GM19395 (cell line): Measurements from ENCODE around the gene PSME4.
"Not testable (repeated sequence)": the region's sequence is repeated elsewhere in the genome, so short reads cannot be mapped to it uniquely, and the experiment has no call there.

Experiments used
- ATAC-seq: cut with Tn5 transposase; IDR thresholded peaks from one replicate; pipeline ENCODE4 v1.9.1; 2021; ENCODE audit warnings: mild to moderate bottlenecking, moderate library complexity; ENCODE audit not compliant: unreplicated experiment

Gene PSME4

DNA sequence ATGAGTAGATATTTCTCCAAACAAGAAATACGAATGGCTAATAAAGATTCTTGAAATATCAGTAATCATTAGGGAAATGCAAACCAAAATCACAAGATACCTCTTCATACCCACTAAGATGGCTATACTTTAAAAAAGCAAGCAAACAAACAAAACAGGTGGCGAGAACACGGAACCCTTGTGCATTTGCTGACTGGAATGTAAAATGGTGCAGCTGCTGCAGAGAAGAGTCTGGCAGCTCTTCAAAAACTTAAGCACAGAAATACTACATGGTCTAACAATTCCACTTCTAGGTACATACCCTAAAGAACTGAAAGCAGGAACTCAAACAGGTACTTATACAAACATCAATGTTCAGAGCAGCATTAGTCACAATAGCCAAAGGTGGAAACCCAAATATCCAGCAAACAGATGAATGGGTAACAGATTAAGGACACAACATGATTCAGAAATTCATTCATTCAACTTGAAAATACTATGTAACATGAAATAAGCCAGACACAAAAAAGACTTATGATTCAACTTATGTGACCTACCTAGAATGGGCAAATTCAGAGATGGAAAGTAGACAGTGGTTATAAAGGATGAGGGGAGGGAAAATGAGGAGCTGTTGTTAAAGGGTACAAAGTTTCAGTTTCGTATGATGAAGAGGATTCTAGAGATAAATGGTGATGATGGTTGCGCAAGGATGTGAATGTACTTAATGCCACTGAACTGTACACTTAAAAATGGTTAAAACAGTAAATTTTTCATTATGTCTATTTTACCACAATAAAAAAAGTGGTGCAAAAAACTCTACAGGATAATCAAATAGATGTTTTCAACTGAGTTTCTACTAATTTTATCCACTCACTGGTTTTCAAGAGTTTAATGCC is 84.2 kb downstream of the PSME4 start:
- ATAC-seq, result no peak

DNA sequence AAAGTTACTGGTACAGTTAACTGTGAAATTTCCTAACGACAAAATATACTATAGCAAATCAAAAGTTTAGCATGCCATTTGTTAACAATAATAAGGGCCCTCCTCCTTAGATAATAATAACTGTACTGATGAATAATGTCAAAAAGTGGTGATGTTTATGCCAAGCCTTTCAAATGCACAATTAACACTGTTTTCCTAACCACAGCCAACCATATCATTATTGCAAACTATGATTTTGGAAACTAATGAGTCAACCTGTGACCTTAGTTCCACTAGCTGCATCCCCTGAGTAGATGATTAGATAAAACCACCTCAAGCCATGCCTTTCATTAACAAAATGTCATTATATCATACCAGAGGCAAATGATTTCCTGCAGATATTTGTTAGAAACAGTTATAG is 85.9 kb downstream of the PSME4 start:
- no peak for ATAC-seq

DNA sequence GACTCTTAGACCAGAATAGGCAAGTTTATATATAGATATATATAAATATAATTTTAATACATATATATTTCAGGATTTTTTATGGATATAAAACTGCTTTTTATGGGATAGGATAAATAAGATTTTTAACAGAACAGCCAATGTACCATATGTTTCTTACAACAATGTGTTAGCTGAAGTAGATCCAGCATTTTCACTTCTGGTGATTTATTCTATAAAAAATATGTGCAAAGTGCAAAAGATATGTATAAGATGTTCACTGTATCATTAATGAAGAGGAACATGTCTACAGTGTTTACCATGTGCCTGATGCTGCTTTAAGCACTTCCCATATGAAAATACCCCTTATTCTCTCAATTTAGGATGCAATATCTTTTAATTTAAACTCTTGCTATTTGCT is 88.8 kb downstream of the PSME4 start:
- no peak for ATAC-seq

DNA sequence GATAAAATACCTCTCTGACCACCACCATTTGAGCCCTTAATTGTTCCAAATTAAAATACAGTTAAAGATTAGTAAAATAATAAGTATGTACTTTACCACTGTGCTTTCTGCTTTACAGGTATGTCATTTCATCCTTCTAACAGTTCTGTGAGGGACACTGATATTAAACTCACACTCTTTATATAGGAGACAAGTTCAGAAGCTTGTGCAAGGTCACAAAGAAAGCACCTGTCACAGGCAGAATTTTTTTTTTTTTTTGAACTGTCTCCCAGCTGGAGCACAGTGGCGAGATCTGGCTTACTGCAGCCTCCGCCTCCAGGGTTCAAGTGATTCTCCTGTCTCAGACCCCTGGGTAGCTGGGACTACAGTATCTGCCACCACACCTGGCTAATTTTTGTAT is 89.4 kb downstream of the PSME4 start:
- ATAC-seq, result no peak

DNA sequence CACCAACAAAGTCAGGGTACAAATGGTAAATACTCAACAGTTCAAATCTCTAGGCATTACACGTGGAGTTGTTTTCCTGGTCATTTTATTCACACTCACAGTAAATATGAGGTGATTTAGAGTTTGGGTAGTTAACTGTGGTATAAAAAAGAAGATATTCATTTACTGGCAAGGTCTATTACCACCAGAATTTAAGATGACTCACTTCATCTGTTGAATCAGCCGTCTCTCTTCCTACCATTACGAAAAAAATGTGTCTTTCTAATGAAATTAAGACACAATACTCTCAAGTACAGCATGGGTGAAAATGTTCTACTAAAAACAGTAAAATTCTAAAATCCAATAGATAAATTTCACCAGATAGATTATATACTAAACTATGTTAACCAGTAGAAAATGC is 90.0 kb downstream of the PSME4 start:
- no peak for ATAC-seq

DNA sequence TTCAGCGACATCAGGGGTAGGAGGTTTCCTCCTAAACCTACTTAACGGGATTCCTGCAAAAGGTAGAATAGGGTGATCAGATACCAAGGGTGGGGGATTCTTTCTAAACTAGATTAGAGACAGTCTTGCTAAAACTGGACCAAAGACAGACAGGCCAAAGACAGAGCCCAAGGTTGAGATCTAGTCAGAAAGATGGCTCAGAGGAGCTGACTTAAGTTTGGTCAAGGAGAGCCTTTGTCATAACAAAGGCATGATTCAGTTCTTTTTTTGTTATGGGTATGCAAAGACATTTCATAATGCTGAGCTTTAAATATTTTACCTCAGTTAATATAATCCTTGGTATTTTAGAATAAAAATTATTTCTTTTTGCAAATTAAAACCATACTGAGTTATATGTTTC is 93.2 kb downstream of the PSME4 start:
- no peak for ATAC-seq

DNA sequence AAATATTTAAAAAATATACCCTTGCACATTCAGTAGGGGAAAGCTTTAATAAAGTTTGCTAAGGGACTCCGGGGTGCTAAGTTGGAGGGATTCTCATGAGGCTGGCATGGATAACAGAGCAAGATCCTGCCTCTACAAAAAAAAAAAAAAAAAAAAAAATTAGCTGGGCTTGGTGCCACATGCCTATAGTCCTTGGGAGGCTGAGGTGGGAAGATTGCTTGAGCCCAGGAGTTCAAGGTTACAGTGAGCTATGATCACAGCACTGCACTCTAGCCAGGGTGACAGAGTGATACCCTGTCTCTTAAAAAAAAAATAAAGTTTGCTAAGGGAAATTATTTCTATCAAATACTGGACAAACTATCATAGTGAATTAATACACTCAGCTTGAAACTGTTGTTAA is 93.7 kb downstream of the PSME4 start:
- no peak for ATAC-seq

DNA sequence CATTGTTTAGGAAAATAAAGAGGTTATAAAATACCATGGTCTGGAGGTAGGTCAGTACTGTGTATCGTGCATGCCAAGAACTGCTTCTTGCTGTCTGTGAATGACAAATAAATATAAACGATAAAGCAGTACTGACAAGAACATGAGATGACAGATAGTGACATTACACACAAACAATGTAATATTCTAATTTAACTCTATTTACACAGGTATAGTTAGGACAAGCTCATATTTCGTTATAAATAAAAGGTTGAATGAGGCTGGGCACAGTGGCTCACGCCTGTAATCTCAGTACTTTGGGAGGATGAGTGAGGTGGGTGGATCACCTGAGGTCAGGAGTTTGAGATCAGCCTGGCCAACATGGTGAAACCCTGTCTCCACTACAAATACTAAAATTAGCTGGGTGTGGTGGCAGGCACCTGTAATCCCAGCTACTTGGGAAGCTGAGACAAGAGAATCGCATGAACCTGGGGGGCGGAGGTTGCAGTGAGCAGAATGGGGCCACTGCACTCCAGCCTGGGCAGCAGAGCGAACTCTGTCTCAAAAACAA is 96.3 kb downstream of the PSME4 start:
- no peak for ATAC-seq

DNA sequence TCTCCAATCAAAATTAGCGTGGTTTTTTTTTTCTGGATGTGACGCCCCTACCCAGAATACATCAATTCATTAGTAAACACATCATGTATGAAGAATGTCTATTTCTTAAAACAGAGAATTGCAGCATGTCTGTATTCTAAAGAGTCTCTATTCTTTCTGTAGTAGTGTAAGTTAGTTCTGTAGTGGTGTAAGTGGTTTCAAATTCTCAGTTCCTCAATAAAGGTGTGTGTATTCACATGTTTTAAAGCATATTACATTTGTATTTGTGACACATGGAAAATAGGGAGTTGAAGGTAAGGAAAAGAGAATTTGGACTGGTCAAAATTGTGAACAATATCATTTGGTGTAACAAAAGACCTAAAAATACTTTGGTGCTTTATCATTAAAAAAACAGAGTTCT is 103.0 kb downstream of the PSME4 start:
- no peak for ATAC-seq

DNA sequence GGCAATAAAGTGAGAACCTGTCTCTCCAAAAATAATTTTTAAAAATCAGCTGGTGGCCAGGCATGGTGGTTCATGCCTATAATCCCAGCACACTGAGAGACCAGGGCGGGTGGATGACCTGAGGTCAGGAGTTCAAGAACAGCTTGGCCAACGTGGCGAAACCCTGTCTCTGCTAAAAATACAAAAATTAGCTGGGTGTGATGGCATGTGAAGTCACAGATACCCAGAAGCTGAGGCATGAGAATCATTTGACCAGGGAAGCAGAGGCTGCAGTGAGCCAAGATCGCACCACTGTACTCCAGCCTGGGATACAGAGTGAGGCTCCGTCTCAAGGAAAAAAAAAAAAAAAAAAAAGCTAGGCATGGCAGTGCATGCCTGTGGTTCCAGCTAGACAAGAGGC is 103.6 kb downstream of the PSME4 start:
- no peak for ATAC-seq

DNA sequence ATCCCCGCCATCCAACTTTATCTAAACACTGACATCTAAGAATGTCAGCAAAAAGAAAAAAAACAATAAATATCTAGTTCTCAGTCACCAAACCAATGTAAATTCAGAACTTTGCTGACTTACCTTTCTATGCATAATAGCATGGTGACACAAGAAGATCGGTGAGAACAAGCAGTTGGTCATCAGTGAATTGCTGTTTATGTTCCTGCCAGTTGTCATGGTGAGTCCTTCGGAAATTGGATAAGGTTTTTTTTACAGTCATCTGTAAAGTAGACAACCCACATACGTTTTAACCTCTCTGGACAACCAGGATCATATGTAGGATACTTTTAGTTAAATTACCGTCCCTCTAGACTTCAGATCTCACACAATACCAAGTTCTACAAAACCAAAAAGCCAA is 104.8 kb downstream of the PSME4 start:
- ATAC-seq, result no peak

DNA sequence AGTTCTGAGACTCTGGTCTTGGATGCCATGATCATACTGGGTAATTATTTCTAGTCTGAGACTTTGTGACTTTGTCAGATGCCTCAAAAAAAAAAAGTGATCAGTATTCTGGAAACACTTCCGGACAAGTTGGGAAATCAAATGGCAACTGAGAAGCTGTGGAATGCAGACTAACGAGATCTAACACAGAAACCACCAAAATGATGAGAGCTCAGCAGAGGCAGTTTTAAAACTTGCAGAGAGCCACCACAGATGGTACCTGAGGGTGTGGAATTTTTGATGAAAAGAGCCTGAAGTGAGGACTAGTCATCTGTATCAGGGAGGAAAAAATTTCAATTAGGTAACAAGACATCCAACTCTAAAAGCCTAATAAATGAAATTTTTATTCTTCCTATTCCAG is 105.5 kb downstream of the PSME4 start:
- no peak for ATAC-seq

DNA sequence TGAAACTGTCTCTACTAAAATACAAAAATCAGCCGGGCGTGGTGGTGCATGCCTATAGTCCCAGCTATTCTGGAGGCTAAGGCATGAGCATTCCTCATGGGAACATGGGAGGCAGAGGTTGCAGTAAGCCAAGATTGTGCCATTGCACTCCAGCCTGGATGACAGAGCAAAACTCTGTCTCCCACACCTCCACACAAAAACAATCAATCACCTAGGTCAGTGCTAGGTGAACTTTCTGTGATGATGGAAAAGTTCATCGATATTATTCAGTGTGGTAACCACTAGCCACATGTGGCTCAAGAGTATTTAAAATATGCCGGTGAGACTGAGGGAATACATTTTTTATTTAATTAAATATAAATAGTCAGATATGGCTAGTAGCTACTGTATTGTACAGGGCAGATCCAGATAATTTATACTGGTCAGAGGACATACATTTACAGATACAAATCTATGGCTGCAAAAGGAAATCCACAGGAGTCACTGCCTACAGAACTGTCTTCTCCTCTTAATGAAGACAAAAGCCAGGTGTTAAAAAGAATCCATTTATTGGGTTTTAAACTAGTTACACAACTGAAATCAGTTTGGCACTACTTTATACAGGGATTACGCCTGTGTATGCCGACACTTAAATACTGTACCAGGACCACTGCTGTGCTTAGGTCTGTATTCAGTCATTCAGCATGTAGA is 107.1 kb downstream of the PSME4 start:
- ATAC-seq, result no peak

DNA sequence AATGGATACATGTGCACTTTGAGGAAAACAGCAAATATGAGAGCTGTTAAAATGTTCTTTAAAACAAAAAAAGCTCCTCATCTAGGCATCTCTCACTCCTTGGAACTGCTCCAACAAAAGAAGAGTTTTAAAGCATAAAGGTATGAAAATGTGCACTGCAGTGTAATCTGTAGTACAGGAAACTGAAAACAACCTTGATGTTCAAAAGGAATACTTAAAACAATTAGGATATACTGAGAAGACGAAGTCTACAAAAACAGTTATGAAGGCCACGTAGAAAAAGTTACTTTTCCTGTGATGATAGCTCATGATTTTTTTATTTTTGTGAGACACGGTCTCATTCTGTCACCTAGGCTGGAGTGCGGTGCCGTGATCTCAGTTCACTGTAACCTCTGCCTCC is 109.0 kb downstream of the PSME4 start:
- ATAC-seq, result no peak

DNA sequence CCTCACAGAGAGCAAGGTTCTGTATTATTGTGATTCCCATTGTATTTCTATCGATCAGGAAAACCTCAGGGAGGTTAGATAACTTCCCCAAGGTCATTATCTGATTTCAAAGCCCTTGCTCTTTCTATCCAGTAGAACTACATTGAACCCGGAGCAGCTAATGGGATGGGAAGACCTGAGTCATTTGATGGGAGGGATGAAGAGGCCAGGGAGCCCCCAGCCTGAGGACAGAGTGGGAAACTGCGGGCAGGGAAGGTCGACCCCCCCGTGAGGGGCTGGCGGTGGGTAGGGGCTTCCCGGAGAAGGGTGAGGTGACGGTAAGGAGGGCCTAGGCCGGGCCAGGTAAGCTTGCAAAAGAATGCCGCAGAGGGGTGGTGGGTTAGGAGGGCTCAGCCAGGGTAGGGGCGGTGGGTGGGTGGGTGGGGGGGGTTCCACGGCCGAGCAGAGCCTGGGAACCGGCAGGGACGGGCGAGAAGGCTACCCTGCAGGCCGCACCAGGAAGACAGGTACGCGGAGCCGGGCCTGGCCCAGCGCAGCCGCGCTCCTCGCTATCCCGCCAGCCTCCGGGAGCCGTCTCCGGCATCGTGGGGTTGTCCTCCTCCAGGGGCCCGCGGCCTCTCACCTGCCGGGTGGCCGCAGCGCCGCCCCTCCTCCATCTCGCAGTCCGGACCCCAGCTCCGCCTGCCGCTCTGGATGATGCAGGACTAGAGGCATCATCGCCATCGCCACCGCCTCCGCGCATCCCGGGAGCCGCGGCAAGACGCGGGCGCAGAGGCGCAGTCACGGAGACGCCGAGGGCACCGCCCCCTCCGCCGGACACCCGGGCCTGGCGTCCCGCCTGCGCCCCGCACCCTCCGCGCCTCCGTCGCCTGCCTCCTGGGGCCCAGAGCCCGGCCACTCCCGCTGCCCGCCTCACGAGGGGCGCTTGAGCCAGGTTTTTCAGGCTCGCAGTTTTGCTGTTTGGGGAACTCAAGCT is 111.3 kb downstream of the PSME4 start, which contains the start of gene GPR75:
GPR75 (minus strand) TSS at position 762 of the 976 bp plus-strand sequence. CDS start 5,211 bp downstream, outside the sequence.
- ATAC-seq, result no peak

DNA sequence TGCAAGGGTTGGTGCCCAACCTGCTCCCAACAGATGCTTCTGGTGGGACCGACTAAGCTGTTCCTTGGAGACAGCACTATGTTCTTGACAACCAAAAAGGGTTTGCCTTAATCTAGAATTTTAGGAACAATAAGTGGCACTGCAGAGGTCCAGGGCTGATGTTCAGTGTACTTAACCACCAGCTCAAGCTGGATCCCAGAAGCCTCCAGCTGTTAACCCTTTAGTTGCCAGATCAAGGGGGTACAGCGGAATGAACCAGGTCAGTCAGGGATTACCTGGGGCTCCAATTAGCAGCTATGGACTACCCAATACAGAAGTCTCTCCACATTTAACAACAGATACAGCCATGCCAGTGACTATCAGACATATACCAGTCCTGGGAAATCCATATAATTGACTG is 114.5 kb downstream of the PSME4 start:
- no peak for ATAC-seq

DNA sequence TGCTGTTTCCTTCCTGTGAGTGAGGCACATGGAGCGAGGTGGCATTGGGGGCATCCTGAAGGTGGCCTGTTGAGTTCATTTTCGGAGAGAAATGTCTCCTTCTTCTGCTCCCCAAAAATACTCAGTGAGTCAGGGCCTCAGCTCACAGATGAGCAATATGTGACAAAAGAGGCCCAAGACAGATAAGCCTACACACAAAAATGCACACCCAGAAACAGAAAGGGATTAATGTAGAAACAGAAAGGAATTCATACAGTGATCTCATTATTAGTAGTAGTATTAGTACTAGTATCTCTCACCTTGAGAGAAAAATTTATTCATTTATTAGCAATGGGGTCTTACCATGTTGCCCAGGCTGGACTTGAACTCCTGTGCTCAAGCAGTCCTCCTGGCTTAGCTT is 116.1 kb downstream of the PSME4 start:
- peak; percentile 60 for ATAC-seq

DNA sequence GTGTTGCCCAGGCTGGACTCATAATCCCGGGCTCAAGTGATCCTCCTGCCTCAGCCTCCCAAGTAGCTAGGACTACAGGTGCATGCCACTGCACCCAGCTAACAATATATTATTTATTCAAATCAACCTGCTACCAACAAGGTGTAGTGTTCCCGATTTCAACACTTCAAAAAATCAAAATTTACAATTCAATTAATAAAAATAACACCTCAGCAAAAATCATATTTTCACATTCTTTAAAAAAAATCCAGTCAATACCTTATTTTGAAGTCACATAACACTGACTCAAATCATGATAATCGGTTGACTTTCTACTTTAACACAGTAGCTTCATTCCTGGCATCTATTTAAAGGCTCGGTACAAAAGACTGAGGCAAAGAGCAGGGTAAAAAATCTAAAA is 118.3 kb downstream of the PSME4 start:
- no peak for ATAC-seq

DNA sequence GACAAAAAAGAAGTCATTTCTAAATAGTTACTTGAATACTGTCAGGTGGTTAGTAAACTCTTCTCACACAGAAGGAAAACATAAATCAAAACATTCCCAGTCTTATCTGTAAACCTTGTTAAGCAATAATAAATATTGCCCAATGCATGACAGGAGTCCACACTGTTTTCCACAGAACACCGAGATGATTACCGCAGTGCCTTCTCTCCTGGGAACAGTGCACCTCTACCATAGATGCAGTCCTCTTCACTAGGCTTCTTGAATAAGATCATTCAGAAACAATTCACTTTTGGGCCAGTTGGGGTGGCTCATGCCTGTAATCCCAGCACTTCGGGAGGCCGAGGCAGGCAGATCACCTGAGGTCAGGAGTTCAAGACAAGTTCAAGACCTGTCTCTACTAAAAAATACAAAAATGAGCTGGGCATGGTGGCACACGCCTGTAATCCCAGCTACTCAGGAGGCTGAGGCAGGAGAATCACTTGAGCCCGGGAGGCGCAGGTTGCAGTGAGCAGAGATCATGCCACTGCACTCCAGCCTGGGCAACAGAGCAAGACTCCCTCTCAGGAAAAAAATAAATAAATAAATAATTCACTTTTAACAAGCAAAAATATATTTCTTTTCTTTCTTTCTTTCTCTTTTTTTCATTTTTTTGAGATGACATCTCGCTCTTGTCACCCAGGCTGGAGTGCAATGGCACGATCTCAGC is 119.6 kb downstream of the PSME4 start:
- not testable (repeated sequence) for ATAC-seq

DNA sequence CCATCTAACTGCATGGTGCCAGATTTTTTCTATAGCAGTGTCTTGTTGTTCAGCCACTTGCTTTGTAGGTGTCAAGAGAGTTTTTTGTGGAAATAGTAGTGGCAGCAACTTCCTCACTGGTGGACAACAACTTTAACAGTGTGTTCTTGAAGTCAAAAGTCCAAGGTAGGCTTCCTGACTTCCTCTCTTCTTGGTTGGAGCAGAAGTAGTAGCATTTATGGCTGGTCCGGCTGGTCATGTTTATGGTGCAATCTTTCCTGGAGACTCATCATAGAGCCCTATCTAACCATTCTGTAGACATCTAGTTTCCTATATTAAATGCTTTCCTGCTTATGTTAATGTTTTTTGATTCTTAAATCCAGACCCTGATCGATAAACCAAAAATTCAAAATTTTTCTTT is 122.7 kb downstream of the PSME4 start:
- ATAC-seq, result no peak
